C4-2B (cell line): ENCODE results near the gene TMEM14A.

ENCODE experiments used
- CTCF ChIP-seq: fragments of 450-650 bp; conservative IDR thresholded peaks from 2 replicates; pipeline ENCODE4 v1.5.1; 2017; ENCODE audit warnings: mild to moderate bottlenecking
- ZFX ChIP-seq: fragments of 450-650 bp; IDR thresholded peaks from 2 replicates; pipeline ENCODE4 v1.6.1; 2017

GRCh38 chr6:52662031-52662430 is 8.9 kb upstream of the TMEM14A start:
- TF ChIP-seq CTCF (no peak), ZFX (no peak)
